Breast epithelium (tissue), 3 donors: ENCODE data around the gene ELAC2.

Experiments
- CTCF ChIP-seq, 3 donors: fragments of 450-650 bp; IDR thresholded peaks; one replicate each; pipeline ENCODE4 v1.5.1; 2016 to 2017; ENCODE audit warnings: antibody characterized with exemption in 3 of 3, mild to moderate bottlenecking in 3 of 3, moderate library complexity in 3 of 3
- POLR2AphosphoS5 ChIP-seq, 3 donors: sonication (generic); formaldehyde crosslinking; IDR thresholded peaks; one replicate each; pipeline ENCODE4 v1.6.1; 2017; ENCODE audit warnings: antibody characterized with exemption in 3 of 3

GRCh38 chr17:13000561-13000960, 17.3 kb downstream of the ELAC2 start:
- no peak for TF ChIP-seq CTCF (IDR thresholded peaks at IDR 0.05)
- no peak for TF ChIP-seq POLR2AphosphoS5 (IDR thresholded peaks at IDR 0.05)
